ENCODE data around the gene MFSD1.

DNA sequence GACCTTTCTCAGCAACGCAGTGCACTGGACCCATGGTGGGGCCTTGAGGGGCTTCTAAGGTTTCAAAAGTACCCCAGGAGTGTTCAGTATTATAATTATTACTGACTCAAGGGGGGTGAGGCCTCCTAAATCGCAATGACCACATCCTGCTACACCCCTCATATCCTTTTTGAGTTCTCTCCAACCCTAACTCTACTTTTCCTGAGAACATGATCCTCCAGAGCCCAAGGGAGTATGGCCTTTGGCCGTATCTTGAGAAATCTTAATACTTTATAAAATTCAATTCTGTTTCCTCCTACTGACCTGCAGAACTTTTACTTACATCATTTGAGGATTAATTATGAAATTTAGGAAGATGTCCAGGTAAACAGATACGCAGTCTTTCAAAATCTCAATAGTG is 39.2 kb upstream of the MFSD1 start:
- TF ChIP-seq HOXA9 (CRISPR knock-in tag; IDR thresholded peaks at IDR 0.05; ENCODE audit: borderline replicate concordance) (no peak), PTBP1 (IDR thresholded peaks at IDR 0.05; ENCODE audit: low read depth, low read length, poor library complexity, severe bottlenecking) (no peak), EZH2 (conservative IDR thresholded peaks at IDR 0.05; ENCODE audit: low read depth, low read length) (no peak), ARNT2 (CRISPR knock-in tag; IDR thresholded peaks at IDR 0.05; ENCODE audit: low read depth) (no peak), NR3C1 (CRISPR knock-in tag; IDR thresholded peaks at IDR 0.05) (no peak), GABPA (IDR thresholded peaks at IDR 0.05; ENCODE audit: low read depth, low read length) (no peak), GABPA (CRISPR knock-in tag; IDR thresholded peaks at IDR 0.05; ENCODE audit: low read depth) (no peak), MXI1 (IDR thresholded peaks at IDR 0.05; ENCODE audit: borderline replicate concordance, low read depth, low read length) (no peak), RXRA (CRISPR knock-in tag; IDR thresholded peaks at IDR 0.05) (no peak), ZNF484 (CRISPR knock-in tag; IDR thresholded peaks at IDR 0.05; ENCODE audit: borderline replicate concordance, low read depth) (no peak), GATAD2A (CRISPR knock-in tag; IDR thresholded peaks at IDR 0.05) (no peak), CENPT (CRISPR knock-in tag; IDR thresholded peaks at IDR 0.05; ENCODE audit: low read depth) (no peak)
- TF ChIP-seq, protein P1, sequence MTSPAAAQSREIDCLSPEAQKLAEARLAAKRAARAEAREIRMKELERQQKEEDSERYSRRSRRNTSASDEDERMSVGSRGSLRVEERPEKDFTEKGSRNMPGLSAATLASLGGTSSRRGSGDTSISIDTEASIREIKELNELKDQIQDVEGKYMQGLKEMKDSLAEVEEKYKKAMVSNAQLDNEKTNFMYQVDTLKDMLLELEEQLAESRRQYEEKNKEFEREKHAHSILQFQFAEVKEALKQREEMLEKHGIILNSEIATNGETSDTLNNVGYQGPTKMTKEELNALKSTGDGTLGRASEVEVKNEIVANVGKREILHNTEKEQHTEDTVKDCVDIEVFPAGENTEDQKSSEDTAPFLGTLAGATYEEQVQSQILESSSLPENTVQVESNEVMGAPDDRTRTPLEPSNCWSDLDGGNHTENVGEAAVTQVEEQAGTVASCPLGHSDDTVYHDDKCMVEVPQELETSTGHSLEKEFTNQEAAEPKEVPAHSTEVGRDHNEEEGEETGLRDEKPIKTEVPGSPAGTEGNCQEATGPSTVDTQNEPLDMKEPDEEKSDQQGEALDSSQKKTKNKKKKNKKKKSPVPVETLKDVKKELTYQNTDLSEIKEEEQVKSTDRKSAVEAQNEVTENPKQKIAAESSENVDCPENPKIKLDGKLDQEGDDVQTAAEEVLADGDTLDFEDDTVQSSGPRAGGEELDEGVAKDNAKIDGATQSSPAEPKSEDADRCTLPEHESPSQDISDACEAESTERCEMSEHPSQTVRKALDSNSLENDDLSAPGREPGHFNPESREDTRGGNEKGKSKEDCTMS (CRISPR knock-in tag; conservative IDR thresholded peaks at IDR 0.05): no peak
- TF ChIP-seq, protein P2, sequence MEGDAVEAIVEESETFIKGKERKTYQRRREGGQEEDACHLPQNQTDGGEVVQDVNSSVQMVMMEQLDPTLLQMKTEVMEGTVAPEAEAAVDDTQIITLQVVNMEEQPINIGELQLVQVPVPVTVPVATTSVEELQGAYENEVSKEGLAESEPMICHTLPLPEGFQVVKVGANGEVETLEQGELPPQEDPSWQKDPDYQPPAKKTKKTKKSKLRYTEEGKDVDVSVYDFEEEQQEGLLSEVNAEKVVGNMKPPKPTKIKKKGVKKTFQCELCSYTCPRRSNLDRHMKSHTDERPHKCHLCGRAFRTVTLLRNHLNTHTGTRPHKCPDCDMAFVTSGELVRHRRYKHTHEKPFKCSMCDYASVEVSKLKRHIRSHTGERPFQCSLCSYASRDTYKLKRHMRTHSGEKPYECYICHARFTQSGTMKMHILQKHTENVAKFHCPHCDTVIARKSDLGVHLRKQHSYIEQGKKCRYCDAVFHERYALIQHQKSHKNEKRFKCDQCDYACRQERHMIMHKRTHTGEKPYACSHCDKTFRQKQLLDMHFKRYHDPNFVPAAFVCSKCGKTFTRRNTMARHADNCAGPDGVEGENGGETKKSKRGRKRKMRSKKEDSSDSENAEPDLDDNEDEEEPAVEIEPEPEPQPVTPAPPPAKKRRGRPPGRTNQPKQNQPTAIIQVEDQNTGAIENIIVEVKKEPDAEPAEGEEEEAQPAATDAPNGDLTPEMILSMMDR (CRISPR knock-in tag; IDR thresholded peaks at IDR 0.05): no peak
- TF ChIP-seq, protein P3, sequence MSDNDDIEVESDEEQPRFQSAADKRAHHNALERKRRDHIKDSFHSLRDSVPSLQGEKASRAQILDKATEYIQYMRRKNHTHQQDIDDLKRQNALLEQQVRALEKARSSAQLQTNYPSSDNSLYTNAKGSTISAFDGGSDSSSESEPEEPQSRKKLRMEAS (IDR thresholded peaks at IDR 0.05): no peak

Measured in HepG2 (cell line).